IMR-90 (cell line): Measurements from ENCODE around the gene ZNF212. TPM values are rescaled to one million over a fixed set of nuclear protein-coding genes. Genes with fewer than 3 reads are reported as not detected.

Experiments used
- ATAC-seq: fragments of 200-7000 bp; cut with Tn5 transposase; 2 replicates; pipeline ENCODE4 v1.9.1; 2020; ENCODE audit warnings: low read depth, mild to moderate bottlenecking, moderate library complexity
- BruUV-seq: library from RNA; stranded (reverse); fragments of 400-500 nt; replicated peaks from 2 replicates; lab custom pipeline; 2021; lab: Mats Ljungman, UMichigan
- CTCF ChIA-PET: fragments of 300-600 bp; formaldehyde crosslinking; extraction: SDS; loops from one replicate; lab custom pipeline; 2021; ENCODE audit warnings: antibody characterized with exemption; lab: Yijun Ruan, JAX
- POLR2A ChIA-PET: fragments of 300-600 bp; sonication (Branson Sonifier 250); formaldehyde crosslinking; loops from one replicate; lab custom pipeline; 2022; ENCODE audit warnings: antibody characterized with exemption; ENCODE audit not compliant: unreplicated experiment; lab: Charles Lee
- DNase-seq: peaks from one replicate; pipeline ENCODE4 v3.0.0; 2013
- H2AFZ ChIP-seq: replicated peaks from 2 replicates; pipeline ENCODE3; 2013; ENCODE audit warnings: low read length, mild to moderate bottlenecking; ENCODE audit not compliant: poor library complexity
- H2AK5ac ChIP-seq: 2 replicates; pipeline ENCODE4 v1.6.1; 2013; ENCODE audit warnings: low read depth, low read length, inconsistent platforms
- H2AK9ac ChIP-seq: replicated peaks from 2 replicates; pipeline ENCODE3; 2013; ENCODE audit warnings: mild to moderate bottlenecking, low read depth, low read length, moderate library complexity; ENCODE audit not compliant: poor library complexity
- H2BK120ac ChIP-seq: 2 replicates; pipeline ENCODE4 v1.6.1; 2013; ENCODE audit warnings: low read depth, low read length, inconsistent platforms
- H2BK15ac ChIP-seq: 3 replicates; pipeline ENCODE4 v1.6.1; 2013; ENCODE audit warnings: low read depth, low read length, inconsistent platforms
- H2BK20ac ChIP-seq: 2 replicates; pipeline ENCODE4 v1.6.1; 2013; ENCODE audit warnings: low read depth, mild to moderate bottlenecking, inconsistent platforms, low read length, moderate library complexity
- H2BK5ac ChIP-seq: 2 replicates; pipeline ENCODE4 v1.6.1; 2013; ENCODE audit warnings: mild to moderate bottlenecking, low read depth, low read length, inconsistent platforms; ENCODE audit not compliant: poor library complexity, severe bottlenecking
- H3K14ac ChIP-seq: replicated peaks from 2 replicates; pipeline ENCODE4 v1.6.1; 2013; ENCODE audit warnings: low read depth, low read length, inconsistent platforms
- H3K18ac ChIP-seq: 2 replicates; pipeline ENCODE4 v1.6.1; 2013; ENCODE audit warnings: low read depth, low read length, control low read depth
- H3K23ac ChIP-seq: 2 replicates; pipeline ENCODE4 v1.6.1; 2013; ENCODE audit warnings: low read depth, low read length, inconsistent platforms
- H3K27ac ChIP-seq: 2 replicates; pipeline ENCODE4 v1.5.1; 2013; ENCODE audit warnings: mild to moderate bottlenecking, control low read depth, low read length; ENCODE audit not compliant: insufficient read depth
- H3K27me3 ChIP-seq: 2 replicates; pipeline ENCODE4 v1.6.1; 2013; ENCODE audit warnings: low read length; ENCODE audit not compliant: control insufficient read depth, insufficient read depth
- H3K36me3 ChIP-seq: 2 replicates; pipeline ENCODE4 v1.6.1; 2013; ENCODE audit warnings: low read length, mixed read lengths; ENCODE audit not compliant: control insufficient read depth, insufficient read depth
- H3K4ac ChIP-seq: 2 replicates; pipeline ENCODE4 v1.6.1; 2013; ENCODE audit warnings: low read depth, low read length, inconsistent platforms
- H3K4me1 ChIP-seq: 2 replicates; pipeline ENCODE4 v1.6.1; 2013; ENCODE audit warnings: low read length, mixed read lengths; ENCODE audit not compliant: control insufficient read depth, insufficient read depth
- H3K4me2 ChIP-seq: 2 replicates; pipeline ENCODE4 v1.6.1; 2013; ENCODE audit warnings: low read depth, mild to moderate bottlenecking, control low read depth, low read length, moderate library complexity
- H3K4me3 ChIP-seq: 2 replicates; pipeline ENCODE4 v1.5.1; 2013; ENCODE audit warnings: low read depth, mild to moderate bottlenecking, control low read depth, low read length, moderate library complexity; ENCODE audit not compliant: insufficient read depth
- H3K56ac ChIP-seq: 2 replicates; pipeline ENCODE4 v1.6.1; 2013; ENCODE audit warnings: low read length, inconsistent platforms; ENCODE audit not compliant: insufficient read depth; ENCODE audit errors: extremely low read depth
- H3K79me1 ChIP-seq, 2 experiments: 2 replicates each; pipeline ENCODE4 v1.6.1; 2013; ENCODE audit warnings: low read length in 2 of 2, inconsistent platforms in 1 of 2, low read depth in 1 of 2
- H3K9ac ChIP-seq: 2 replicates; pipeline ENCODE4 v1.6.1; 2013; ENCODE audit warnings: low read depth, low read length, control low read depth
- H3K9me1 ChIP-seq: 2 replicates; pipeline ENCODE4 v1.6.1; 2013; ENCODE audit warnings: low read length, inconsistent platforms; ENCODE audit not compliant: insufficient read depth
- H3K9me3 ChIP-seq: 2 replicates; pipeline ENCODE4 v1.6.1; 2013; ENCODE audit warnings: low read length; ENCODE audit not compliant: control insufficient read depth, insufficient read depth
- H4K20me1 ChIP-seq: 2 replicates; pipeline ENCODE4 v1.6.1; 2013; ENCODE audit warnings: low read length, inconsistent platforms; ENCODE audit not compliant: insufficient read depth
- H4K5ac ChIP-seq: 2 replicates; pipeline ENCODE4 v1.6.1; 2013; ENCODE audit warnings: mild to moderate bottlenecking, low read depth, low read length, control low read depth
- H4K8ac ChIP-seq, 2 experiments: 2 replicates each; pipeline ENCODE4 v1.6.1; 2013; ENCODE audit warnings: low read depth in 2 of 2, low read length in 2 of 2, control low read depth in 1 of 2, inconsistent platforms in 1 of 2
- H4K91ac ChIP-seq: 2 replicates; pipeline ENCODE4 v1.6.1; 2013; ENCODE audit warnings: low read depth, low read length, inconsistent platforms; ENCODE audit not compliant: insufficient read depth
- FOS ChIP-seq: fragments of 150-350 bp; IDR thresholded peaks from 2 replicates; pipeline ENCODE4 v1.6.1; 2016; ENCODE audit warnings: low read depth, low read length
- MAZ ChIP-seq: IDR thresholded peaks from 2 replicates; pipeline ENCODE4 v1.6.1; 2012; ENCODE audit warnings: low read depth, mild to moderate bottlenecking, low read length, improper control_type of control experiment, moderate library complexity, borderline replicate concordance
- NFE2L2 ChIP-seq: fragments of 150-350 bp; IDR thresholded peaks from 2 replicates; pipeline ENCODE4 v1.6.1; 2016; ENCODE audit warnings: low read depth, mild to moderate bottlenecking, low read length
- SMC3 ChIP-seq: fragments of 150-350 bp; IDR thresholded peaks from 2 replicates; pipeline ENCODE4 v1.6.1; 2016; ENCODE audit warnings: low read depth, mild to moderate bottlenecking, antibody characterized with exemption, low read length, moderate library complexity
- WGBS, 2 experiments: methylation state at CpG; one replicate each; pipeline versions ENCODE4 v1.1.5 to v1.1.7; 2013; ENCODE audit warnings: missing lambda C conversion rate in 2 of 2; ENCODE audit not compliant: insufficient read length in 1 of 2; ENCODE audit errors: extremely low coverage in 2 of 2; 5-methylcytosine and 5-hydroxymethylcytosine counted together
- dilution Hi-C: fragments of 300-500 bp; cut with HindIII; formaldehyde crosslinking; loops from one replicate; pipeline ENCODE4 v1.14.3; 2018; ENCODE audit warnings: low sequenced_read_pairs; ENCODE audit not compliant: unreplicated experiment
- in situ Hi-C: fragments of 300-500 bp; cut with MboI; formaldehyde crosslinking; loops from 3 replicates; pipeline ENCODE4 v1.14.3; 2019; ENCODE audit warnings: low sequenced_read_pairs, inconsistent platforms, mixed read lengths
- intact Hi-C: fragments of 100-400 bp; cut with micrococcal nuclease; formaldehyde crosslinking; loops from 2 replicates; pipeline ENCODE4 v1.10.0; 2022
- polyA plus RNA-seq, 3 experiments: library from polyadenylated mRNA; depleted of rRNA; stranded (reverse); fragments of >200 nt; gene quantifications; 2 replicates each; pipeline ENCODE4 v1.2.3, GENCODE V29; 2012; ENCODE audit warnings: low replicate concordance in 1 of 3
- total RNA-seq: library from RNA; depleted of rRNA; stranded (reverse); fragments of >200 nt; gene quantifications from 2 replicates; pipeline ENCODE4 v1.2.3, GENCODE V29; 2012
- TF ChIP-seq, protein P1 (sequence below): fragments of 150-350 bp; IDR thresholded peaks from 2 replicates; pipeline ENCODE4 v1.6.1; 2017; ENCODE audit warnings: mild to moderate bottlenecking, antibody characterized with exemption, low read length, low read depth

The ZNF212 gene
- total and polyA plus RNA-seq, 2 of the 4 experiments (the other 2 are of a cell fraction): 3.8 to 5.1 TPM

DNA sequence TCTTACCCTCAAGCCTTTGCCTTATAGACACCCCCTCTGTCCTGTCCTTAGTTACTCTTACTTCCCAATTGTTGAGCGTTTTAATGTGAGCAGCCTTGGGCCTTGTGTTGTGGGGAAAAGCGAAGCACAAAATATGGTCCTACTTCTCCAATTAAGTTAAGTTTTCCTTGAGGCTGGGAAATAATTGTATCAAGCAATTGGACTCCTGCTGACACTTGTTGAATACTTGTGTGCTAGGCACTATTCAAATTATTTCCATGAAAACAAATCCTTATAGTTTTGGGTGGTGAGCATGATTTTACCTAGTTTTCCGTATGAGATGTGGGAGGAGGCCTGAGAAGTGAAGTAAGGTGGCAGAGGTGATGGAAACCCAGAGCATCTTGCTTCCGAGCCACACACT lies 17.1 kb downstream of the ZNF212 start:
- no peak overlapping the region for H3K56ac ChIP-seq
- no peak overlapping the region for H4K5ac ChIP-seq
- H3K23ac ChIP-seq: no peak overlapping the region
- H2BK20ac ChIP-seq: no peak overlapping the region
- no peak overlapping the region for H2BK15ac ChIP-seq
- in situ Hi-C loops (no loop called here), intact Hi-C loops (no loop called here), dilution Hi-C loops (no loop called here)
- H4K20me1 ChIP-seq: no peaks in the 10 kb centered on the region
- H3K4me3 ChIP-seq: no peak overlapping the region
- H2AK5ac ChIP-seq: no peak overlapping the region
- no peak overlapping the region for H4K91ac ChIP-seq
- DNase-seq (no peak), ATAC-seq (no peak)
- no peak overlapping the region for H2AFZ ChIP-seq
- H3K4me1 ChIP-seq: peaks cover 3% of the 10 kb centered on the region
- TF ChIP-seq, protein P1, sequence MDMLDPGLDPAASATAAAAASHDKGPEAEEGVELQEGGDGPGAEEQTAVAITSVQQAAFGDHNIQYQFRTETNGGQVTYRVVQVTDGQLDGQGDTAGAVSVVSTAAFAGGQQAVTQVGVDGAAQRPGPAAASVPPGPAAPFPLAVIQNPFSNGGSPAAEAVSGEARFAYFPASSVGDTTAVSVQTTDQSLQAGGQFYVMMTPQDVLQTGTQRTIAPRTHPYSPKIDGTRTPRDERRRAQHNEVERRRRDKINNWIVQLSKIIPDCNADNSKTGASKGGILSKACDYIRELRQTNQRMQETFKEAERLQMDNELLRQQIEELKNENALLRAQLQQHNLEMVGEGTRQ: no peak
- TF ChIP-seq FOS: no peak
- no peak for TF ChIP-seq NFE2L2
- TF ChIP-seq MAZ: no peak
- TF ChIP-seq SMC3: no peak
- H2BK5ac ChIP-seq: no peak overlapping the region
- no TSS peak for BruUV-seq
- ChIA-PET POLR2A (no interaction called here), CTCF (no interaction called here)
- no peak overlapping the region for H3K18ac ChIP-seq
- H3K14ac ChIP-seq: no peak overlapping the region
- peaks cover 39% of the 10 kb centered on the region for H3K36me3 ChIP-seq
- WGBS, 2 experiments: no CpG with 5 or more reads among the region's 4 CpGs
- H3K9ac ChIP-seq: no peak overlapping the region
- no peak overlapping the region for H2BK120ac ChIP-seq
- no peak overlapping the region for H2AK9ac ChIP-seq
- no peak overlapping the region for H3K27ac ChIP-seq
- H3K4me2 ChIP-seq: no peak overlapping the region
- H3K9me3 ChIP-seq: no peaks in the 10 kb centered on the region
- H3K4ac ChIP-seq: no peak overlapping the region
- H4K8ac ChIP-seq: no peak overlapping the region
- H3K27me3 ChIP-seq: no peaks in the 10 kb centered on the region
- peaks cover 8% of the 10 kb centered on the region; the same call in 1 of the 2 replicates for H3K9me1 ChIP-seq
- H3K79me1 ChIP-seq: peaks cover 8 to 12% of the 10 kb centered on the region in 2 experiments; a peak in 1 of 4 replicates
